Measurements from ENCODE around the gene BCS1L. TPM values are rescaled to one million over a fixed set of nuclear protein-coding genes. Genes with fewer than 3 reads are reported as not detected.

The BCS1L gene
- total and polyA plus RNA-seq, 2 of the 13 experiments (the other 11 are each of a cell fraction or from before 2014, with no cell fraction given): 48.9 to 76.0 TPM

GRCh38 chr2:218671654-218672566, 12.4 kb downstream of the BCS1L start, which contains the start of the genes RNF25 and STK36 (continued):
- TF ChIP-seq ZBTB10 (CRISPR knock-in tag; IDR thresholded peaks at IDR 0.05; ENCODE audit: borderline replicate concordance): no peak
- TF ChIP-seq NRL (CRISPR knock-in tag; IDR thresholded peaks at IDR 0.05; ENCODE audit: borderline replicate concordance): peak; percentile 68; the same call in 1 of the 2 replicates
- no peak for TF ChIP-seq ZNF784 (CRISPR knock-in tag; IDR thresholded peaks at IDR 0.05; ENCODE audit: borderline replicate concordance)
- TF ChIP-seq XBP1 (CRISPR knock-in tag; IDR thresholded peaks at IDR 0.05): no peak
- 0 out of 2 replicates have a peak, but pooled peaks have one; percentile 26 for TF ChIP-seq ZNF34 (CRISPR knock-in tag; IDR thresholded peaks at IDR 0.05; ENCODE audit: borderline replicate concordance)
- TF ChIP-seq AKAP8 (CRISPR knock-in tag; IDR thresholded peaks at IDR 0.05): peak; percentile 56; the same call in 1 of the 2 replicates
- TF ChIP-seq CREBL2 (CRISPR knock-in tag; IDR thresholded peaks at IDR 0.05; ENCODE audit: borderline replicate concordance): no peak
- peak; percentile 11; the same call in 1 of the 2 replicates for TF ChIP-seq ZNF614 (CRISPR knock-in tag; IDR thresholded peaks at IDR 0.05; ENCODE audit: borderline replicate concordance)
- no peak for TF ChIP-seq SOX13 (IDR thresholded peaks at IDR 0.05)
- peak in 1 of 2 experiments; percentile 6; a peak in 1 of 4 replicates for TF ChIP-seq SOX13 (CRISPR knock-in tag; conservative IDR thresholded peaks at IDR 0.05 in 1 of 2, IDR thresholded peaks at IDR 0.05 in 1 of 2)
- TF ChIP-seq NR2F1 (CRISPR knock-in tag; IDR thresholded peaks at IDR 0.05): 0 out of 4 replicates have a peak, but pooled peaks of 1 of the 2 experiments have one; percentile 21
- no peak for TF ChIP-seq ZBTB34 (CRISPR knock-in tag; IDR thresholded peaks at IDR 0.05)
- TF ChIP-seq MZF1 (CRISPR knock-in tag; IDR thresholded peaks at IDR 0.05; ENCODE audit: borderline replicate concordance): 0 out of 2 replicates have a peak, but pooled peaks have one; percentile 75
- no peak for TF ChIP-seq MTA1 (CRISPR knock-in tag; IDR thresholded peaks at IDR 0.05; ENCODE audit: borderline replicate concordance)
- TF ChIP-seq ZNF576 (CRISPR knock-in tag; IDR thresholded peaks at IDR 0.05): peak; percentile 82; the same call in 1 of the 2 replicates
- TF ChIP-seq HMGXB4 (CRISPR knock-in tag; IDR thresholded peaks at IDR 0.05; ENCODE audit: borderline replicate concordance in 1 of 2, low read depth in 1 of 2): peak; percentile 68 to 89; a peak in 3 of 4 replicates
- TF ChIP-seq ZNF619 (CRISPR knock-in tag; IDR thresholded peaks at IDR 0.05): peak; percentile 38; the same call in 1 of the 2 replicates
- no peak; the same call in 1 of the 2 replicates for TF ChIP-seq ZNF790 (CRISPR knock-in tag; IDR thresholded peaks at IDR 0.05; ENCODE audit: borderline replicate concordance)

All from HepG2 (cell line).